T-helper 2 cell treated with Interferon-gamma antibody and Interleukin-4, amounts not matched to agents 5 μg/mL and 100 μg/mL, for 36 hours (primary cell): ENCODE results near the gene TENM4.

Experiments used
- DNase-seq: peaks from one replicate; pipeline ENCODE4 v3.0.0; 2021; ENCODE audit warnings: low spot score
- H3K27ac Mint-ChIP-seq: one replicate; pipeline ENCODE4 v1.8.0; 2021; ENCODE audit warnings: mild to moderate bottlenecking, mixed read lengths
- H3K27me3 Mint-ChIP-seq: one replicate; pipeline ENCODE4 v1.8.0; 2021; ENCODE audit warnings: low read depth, mixed read lengths
- H3K36me3 Mint-ChIP-seq: one replicate; pipeline ENCODE4 v1.8.0; 2021; ENCODE audit warnings: low read depth, mixed read lengths
- H3K4me1 Mint-ChIP-seq: one replicate; pipeline ENCODE4 v1.8.0; 2021; ENCODE audit warnings: low read depth, mixed read lengths
- H3K4me3 Mint-ChIP-seq: one replicate; pipeline ENCODE4 v1.8.0; 2022; ENCODE audit warnings: mild to moderate bottlenecking, moderate library complexity, mixed read lengths
- H3K9me3 Mint-ChIP-seq: one replicate; pipeline ENCODE4 v1.8.0; 2021; ENCODE audit warnings: mixed read lengths

TENM4 gene

DNA sequence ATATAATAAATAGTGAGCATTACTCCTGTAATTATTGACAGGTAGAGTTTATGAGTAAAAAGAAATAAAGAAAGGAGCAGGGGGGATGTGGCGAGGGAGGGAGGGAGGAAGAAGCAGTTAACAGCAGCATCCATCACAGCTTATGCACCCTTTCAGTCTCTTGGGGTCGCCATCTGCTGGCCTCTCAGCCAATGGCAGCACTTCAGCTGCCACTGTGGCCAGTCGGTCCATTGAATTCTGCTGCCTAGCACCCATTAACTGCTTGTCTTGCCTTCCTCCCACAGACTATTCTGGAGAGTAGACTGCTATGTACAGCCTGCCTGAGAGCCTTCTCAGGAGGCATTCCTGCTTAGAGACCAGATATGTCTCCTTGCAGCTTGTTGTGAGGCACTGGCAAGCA lies 388.3 kb downstream of the TENM4 start:
- Mint-ChIP-seq H3K4me3 (no peak overlapping the region), H3K36me3 (no peaks in the 10 kb centered on the region), H3K9me3 (no peaks in the 10 kb centered on the region), H3K27me3 (peaks cover 11% of the 10 kb centered on the region), H3K4me1 (no peaks in the 10 kb centered on the region), H3K27ac (no peak overlapping the region)
- no peak for DNase-seq

DNA sequence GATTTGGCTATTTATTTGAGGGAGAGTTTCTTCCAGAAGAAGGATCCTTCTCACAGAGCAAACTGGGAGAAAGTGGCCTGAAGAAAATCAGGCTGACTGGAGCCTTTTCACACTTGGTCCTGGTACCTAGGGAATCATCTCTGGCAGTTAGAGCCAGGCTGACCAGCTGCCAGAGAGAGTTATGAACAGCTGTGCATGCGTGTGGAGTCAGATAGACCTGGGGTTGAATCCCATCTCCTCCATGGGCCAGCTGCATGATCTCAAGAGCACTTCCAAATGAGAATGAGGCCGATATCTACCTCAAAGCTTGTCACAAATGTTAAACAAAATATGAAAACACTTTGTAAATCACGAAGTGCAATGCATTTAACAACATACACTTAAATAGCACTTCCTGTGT lies 390.0 kb downstream of the TENM4 start:
- H3K27me3 Mint-ChIP-seq, result peaks cover 11% of the 10 kb centered on the region
- DNase-seq, result no peak
- no peaks in the 10 kb centered on the region for H3K4me1 Mint-ChIP-seq
- H3K27ac Mint-ChIP-seq, result no peak overlapping the region
- no peak overlapping the region for H3K4me3 Mint-ChIP-seq
- no peaks in the 10 kb centered on the region for H3K36me3 Mint-ChIP-seq
- H3K9me3 Mint-ChIP-seq, result no peaks in the 10 kb centered on the region

DNA sequence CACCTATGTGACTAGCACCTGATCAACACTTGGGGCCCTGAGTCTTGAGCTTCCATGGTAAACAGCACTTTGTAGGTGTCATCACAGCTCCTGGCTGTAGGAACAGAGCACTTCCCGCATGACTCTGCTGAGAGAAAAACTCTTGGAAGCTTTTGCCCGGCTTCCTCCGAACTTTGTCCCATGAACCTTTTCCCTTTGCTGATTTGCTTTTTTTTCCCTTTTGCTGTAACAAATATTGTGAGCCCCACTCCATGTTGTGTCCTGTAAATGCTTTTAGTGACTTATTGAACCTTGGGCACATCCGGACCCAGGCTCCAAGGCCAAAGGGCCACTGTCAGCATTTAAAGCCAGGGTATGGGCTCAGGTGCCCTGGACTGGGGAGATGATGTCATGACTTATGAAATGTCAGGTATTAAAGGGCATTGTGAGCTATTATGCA lies 391.1 kb downstream of the TENM4 start:
- Mint-ChIP-seq H3K4me1 (no peaks in the 10 kb centered on the region), H3K27ac (no peak overlapping the region)

DNA sequence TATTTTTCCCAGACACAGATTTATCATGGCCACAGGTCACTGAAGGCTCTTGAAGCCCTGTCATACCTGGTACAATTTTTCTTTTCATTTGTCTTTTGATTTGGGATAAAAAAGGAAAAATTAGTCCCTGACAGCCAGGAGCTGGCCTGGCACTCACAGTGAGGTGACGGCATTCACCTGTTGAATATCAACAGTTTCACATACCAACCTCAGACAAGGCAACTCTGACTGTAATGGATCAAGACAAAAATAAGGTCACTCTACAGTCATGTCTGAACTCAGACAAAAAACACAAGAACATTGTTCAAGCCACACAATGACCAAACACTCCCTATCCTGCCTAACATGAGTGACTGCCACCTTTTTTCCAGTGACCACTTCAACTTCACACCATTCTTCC lies 392.9 kb downstream of the TENM4 start:
- H3K36me3 Mint-ChIP-seq, result no peaks in the 10 kb centered on the region
- H3K9me3 Mint-ChIP-seq, result no peaks in the 10 kb centered on the region
- H3K27me3 Mint-ChIP-seq, result peaks cover 14% of the 10 kb centered on the region
- H3K4me1 Mint-ChIP-seq, result no peaks in the 10 kb centered on the region
- H3K27ac Mint-ChIP-seq, result no peak overlapping the region
- no peak for DNase-seq
- no peak overlapping the region for H3K4me3 Mint-ChIP-seq

More for the DNA sequence above, 391.1 kb downstream of the TENM4 start:
- Mint-ChIP-seq H3K27me3 (peaks cover 15% of the 10 kb centered on the region), H3K36me3 (no peaks in the 10 kb centered on the region), H3K4me3 (no peak overlapping the region), H3K9me3 (no peaks in the 10 kb centered on the region)
- no peak for DNase-seq

DNA sequence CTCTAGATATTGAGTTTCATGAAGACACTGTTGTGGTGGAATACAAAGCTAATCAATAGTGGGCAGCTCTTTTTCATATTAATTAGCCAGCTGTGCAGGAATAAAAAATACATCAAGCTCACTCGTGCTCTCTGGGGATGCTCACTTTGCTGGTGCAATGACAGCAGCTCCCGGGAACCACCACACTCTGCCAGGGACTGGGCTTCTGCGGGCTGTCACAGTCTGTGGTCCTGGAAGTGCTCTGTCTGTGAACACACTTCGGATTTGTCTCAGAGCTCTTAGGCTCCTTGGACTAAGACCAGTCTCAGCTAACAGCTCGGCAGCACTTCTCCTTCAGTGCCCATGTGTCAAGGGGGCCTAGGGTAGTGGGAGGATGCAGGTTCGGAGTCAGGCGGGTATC lies 393.5 kb downstream of the TENM4 start:
- DNase-seq, result no peak
- H3K4me1 Mint-ChIP-seq, result no peaks in the 10 kb centered on the region
- no peak overlapping the region for H3K27ac Mint-ChIP-seq

DNA sequence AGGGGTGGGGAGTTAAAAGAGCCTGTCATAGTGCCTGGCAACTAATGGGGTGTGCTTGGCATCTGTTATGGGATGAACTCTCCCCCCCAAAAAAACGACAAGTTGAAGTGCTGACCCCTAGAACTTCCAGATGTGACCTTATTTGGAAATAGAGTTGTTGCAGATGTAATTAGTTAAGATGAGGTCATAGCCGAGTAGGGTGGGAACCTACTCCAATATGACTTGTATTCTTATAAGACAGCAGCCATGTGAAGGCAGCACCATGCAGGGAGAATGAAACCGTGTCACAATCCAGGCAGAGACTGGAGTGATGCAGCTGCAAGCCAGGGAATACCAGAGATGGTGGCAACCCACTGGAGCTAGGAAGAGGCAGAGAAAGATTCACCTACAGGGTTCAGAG lies 394.5 kb downstream of the TENM4 start:
- no peaks in the 10 kb centered on the region for H3K4me1 Mint-ChIP-seq
- no peak overlapping the region for H3K27ac Mint-ChIP-seq
- peaks cover 11% of the 10 kb centered on the region for H3K27me3 Mint-ChIP-seq
- DNase-seq, result no peak
- H3K9me3 Mint-ChIP-seq, result no peaks in the 10 kb centered on the region
- H3K36me3 Mint-ChIP-seq, result no peaks in the 10 kb centered on the region
- no peak overlapping the region for H3K4me3 Mint-ChIP-seq

More for the DNA sequence above, 393.5 kb downstream of the TENM4 start:
- peaks cover 15% of the 10 kb centered on the region for H3K27me3 Mint-ChIP-seq
- H3K36me3 Mint-ChIP-seq, result no peaks in the 10 kb centered on the region
- no peak overlapping the region for H3K4me3 Mint-ChIP-seq
- no peaks in the 10 kb centered on the region for H3K9me3 Mint-ChIP-seq

DNA sequence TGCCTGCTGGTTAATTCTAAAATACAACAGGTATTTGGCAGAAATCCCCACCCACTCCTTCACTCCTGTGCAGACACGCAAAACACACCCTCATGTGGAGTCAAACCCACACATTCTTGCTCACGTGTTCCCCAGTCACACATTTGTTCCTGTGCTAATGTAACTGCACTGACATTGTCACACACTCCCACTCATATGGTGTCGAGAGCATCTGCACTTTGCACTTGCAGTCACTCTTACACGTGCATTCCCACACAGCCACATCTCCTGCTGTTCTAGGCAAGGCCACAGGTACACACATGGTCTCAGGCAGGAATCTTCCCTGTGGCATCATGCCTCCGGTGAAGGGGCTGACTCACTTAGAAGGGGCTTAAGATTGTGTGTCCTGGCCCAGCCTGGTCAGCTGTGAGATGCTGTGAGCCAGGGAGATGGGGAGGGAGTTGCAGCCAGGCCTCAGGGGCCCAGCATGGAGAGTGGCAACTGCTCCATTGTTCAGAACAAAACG lies 395.0 kb downstream of the TENM4 start:
- DNase-seq, result no peak
- no peaks in the 10 kb centered on the region for H3K9me3 Mint-ChIP-seq
- H3K4me1 Mint-ChIP-seq, result no peaks in the 10 kb centered on the region
- H3K27ac Mint-ChIP-seq, result no peak overlapping the region
- H3K36me3 Mint-ChIP-seq, result no peaks in the 10 kb centered on the region
- peaks cover 11% of the 10 kb centered on the region for H3K27me3 Mint-ChIP-seq
- H3K4me3 Mint-ChIP-seq, result no peak overlapping the region

DNA sequence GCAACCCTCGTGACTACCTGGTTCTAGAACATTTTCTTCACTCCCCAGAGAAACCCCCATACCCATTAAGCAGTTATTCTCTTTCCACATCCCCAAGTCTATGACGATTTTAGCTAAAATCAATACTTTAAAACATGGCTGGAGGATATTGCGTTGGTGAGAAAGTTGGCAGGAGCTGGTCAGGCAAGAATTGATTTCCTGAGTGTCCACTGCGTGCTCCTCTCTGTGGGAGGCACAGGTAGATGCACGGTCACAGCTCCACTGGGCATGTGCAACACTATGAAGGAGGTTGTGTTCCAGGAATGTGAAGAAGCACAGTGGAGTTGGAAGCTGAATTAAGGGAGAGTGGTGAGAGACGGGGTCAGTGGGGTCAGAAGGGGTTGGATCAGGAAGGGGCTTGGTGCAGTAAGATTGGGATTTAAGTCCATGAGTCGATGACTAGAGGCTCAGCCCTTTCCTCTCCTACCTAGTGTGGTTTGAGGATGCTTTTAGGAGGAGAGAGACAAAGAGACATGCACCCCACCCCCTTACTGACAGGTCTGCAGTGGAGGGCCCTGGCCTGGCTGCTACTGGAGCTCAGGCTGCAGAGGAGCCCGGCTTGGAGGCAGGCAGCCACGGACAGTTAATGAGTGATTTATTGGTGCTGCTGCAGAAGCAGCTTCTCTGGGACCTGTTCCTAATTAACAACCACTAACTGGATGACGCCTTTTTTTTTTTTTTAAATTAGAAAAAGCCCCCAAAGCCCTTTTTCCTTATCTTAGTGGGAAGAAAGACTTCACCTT lies 395.6 kb downstream of the TENM4 start:
- peaks cover 11% of the 10 kb centered on the region for H3K27me3 Mint-ChIP-seq
- no peak overlapping the region for H3K4me3 Mint-ChIP-seq
- no peaks in the 10 kb centered on the region for H3K9me3 Mint-ChIP-seq
- no peaks in the 10 kb centered on the region for H3K36me3 Mint-ChIP-seq
- no peak overlapping the region for H3K27ac Mint-ChIP-seq
- H3K4me1 Mint-ChIP-seq, result no peaks in the 10 kb centered on the region
- DNase-seq, result no peak

DNA sequence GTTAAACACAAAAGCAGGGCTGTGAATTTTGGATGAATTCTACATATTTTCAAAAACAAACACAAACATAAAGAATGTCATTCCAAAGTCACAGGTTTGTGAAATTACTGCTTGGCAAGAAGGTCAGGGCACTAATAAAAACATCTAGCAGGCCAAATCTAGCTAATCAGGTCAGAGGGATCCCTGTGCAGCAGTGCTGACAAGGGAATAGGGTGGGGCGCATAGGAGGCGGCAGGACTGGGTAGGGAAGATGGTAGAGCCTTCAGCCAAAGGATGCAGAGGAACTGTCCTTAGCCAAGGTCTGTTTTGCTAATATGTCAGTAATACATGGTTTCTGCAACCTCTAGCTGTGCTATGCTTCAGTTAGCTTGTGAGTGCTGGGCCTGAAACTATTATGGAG lies 396.6 kb downstream of the TENM4 start:
- no peaks in the 10 kb centered on the region for H3K9me3 Mint-ChIP-seq
- no peaks in the 10 kb centered on the region for H3K4me1 Mint-ChIP-seq
- H3K36me3 Mint-ChIP-seq, result no peaks in the 10 kb centered on the region
- no peak overlapping the region for H3K4me3 Mint-ChIP-seq
- no peak overlapping the region for H3K27ac Mint-ChIP-seq
- no peak for DNase-seq
- peaks cover 11% of the 10 kb centered on the region for H3K27me3 Mint-ChIP-seq

DNA sequence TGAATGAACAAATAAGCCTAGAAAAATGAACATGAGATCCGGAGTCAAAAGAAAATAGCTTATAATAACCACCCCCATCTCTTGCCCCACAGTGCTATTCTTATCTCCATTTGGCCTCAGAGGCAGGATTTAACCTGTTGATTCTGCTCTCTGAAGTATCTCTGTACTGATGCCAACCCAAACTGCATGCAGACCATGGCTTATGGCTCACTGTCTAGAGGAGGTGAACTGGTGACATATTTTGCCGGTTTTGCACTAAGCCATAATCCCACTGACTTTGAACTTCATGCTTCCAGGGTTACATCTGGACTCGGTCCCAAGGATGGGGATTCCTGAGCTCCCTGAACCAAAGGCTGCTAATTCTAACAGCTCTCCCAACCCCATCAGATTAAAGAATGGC lies 397.1 kb downstream of the TENM4 start:
- Mint-ChIP-seq H3K9me3 (no peaks in the 10 kb centered on the region), H3K36me3 (no peaks in the 10 kb centered on the region), H3K27ac (no peak overlapping the region), H3K27me3 (peaks cover 12% of the 10 kb centered on the region), H3K4me3 (no peak overlapping the region), H3K4me1 (no peaks in the 10 kb centered on the region)
- DNase-seq, result no peak

DNA sequence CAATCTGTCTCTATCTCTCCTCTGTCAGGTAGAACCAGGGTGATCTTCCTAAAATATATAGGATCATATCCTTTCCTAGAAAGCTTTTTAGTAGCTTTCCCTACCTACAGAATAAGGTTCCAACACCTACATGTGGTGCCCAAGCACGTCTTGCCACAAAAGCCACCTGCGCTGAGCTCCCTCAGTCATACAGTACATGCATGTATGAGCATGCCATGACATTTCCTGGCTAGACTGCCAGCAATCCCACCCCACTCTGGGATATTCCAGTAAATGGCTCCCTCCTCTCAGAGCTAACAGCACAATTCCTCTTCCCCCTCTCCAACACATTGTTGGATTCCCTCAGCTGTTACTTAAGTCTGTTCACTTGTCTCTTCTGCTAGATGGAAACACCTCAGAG lies 398.0 kb downstream of the TENM4 start:
- H3K27me3 Mint-ChIP-seq, result peaks cover 12% of the 10 kb centered on the region
- H3K36me3 Mint-ChIP-seq, result no peaks in the 10 kb centered on the region
- DNase-seq, result no peak
- H3K4me1 Mint-ChIP-seq, result no peaks in the 10 kb centered on the region
- H3K27ac Mint-ChIP-seq, result no peak overlapping the region
- no peak overlapping the region for H3K4me3 Mint-ChIP-seq
- H3K9me3 Mint-ChIP-seq, result no peaks in the 10 kb centered on the region

DNA sequence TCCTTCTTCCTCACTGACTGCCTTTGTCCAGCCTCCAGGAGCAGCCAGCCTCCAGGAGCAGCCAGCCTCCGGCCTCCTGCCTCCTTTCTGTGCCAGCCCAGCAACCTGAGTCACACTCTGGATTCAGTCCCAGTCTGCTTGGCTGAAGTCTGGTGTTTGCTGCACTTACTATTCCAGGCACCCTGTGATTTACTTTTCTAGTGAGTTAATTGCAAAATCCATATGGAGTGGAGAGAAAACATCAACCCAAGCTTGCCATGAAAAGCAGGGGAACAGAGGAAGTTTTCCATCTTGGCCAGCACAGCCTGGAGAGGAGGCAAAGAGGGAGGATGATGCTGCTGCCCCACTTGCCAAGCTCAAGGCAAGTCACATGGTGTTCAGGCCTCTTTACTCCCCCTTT lies 400.5 kb downstream of the TENM4 start:
- H3K27ac Mint-ChIP-seq, result no peak overlapping the region
- no peaks in the 10 kb centered on the region for H3K4me1 Mint-ChIP-seq
- no peak overlapping the region for H3K4me3 Mint-ChIP-seq
- no peak for DNase-seq
- H3K9me3 Mint-ChIP-seq, result no peaks in the 10 kb centered on the region
- H3K36me3 Mint-ChIP-seq, result no peaks in the 10 kb centered on the region
- H3K27me3 Mint-ChIP-seq, result peaks cover 22% of the 10 kb centered on the region

DNA sequence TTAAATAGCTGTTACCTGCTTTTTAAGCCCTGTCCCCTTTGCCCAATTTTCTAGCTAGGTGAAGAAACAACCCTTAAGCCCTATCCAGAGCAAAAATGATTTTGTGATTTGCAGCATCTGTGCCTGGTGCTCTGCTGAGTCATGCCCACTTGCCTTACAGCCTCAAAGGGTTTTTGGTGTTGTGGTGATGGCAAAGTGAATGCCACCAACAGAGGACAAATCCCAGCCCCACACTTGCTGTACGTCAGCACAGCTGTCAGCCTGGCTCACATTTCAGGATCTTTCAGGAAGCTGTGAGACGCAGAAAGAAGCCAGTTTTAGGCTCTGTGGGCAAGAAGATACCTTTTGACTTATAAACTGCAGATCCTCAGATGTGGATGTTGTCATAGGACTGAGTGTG lies 401.7 kb downstream of the TENM4 start:
- Mint-ChIP-seq H3K4me3 (no peak overlapping the region), H3K27me3 (peaks cover 19% of the 10 kb centered on the region), H3K27ac (no peak overlapping the region), H3K4me1 (no peaks in the 10 kb centered on the region), H3K9me3 (no peaks in the 10 kb centered on the region), H3K36me3 (no peaks in the 10 kb centered on the region)
- DNase-seq, result no peak

DNA sequence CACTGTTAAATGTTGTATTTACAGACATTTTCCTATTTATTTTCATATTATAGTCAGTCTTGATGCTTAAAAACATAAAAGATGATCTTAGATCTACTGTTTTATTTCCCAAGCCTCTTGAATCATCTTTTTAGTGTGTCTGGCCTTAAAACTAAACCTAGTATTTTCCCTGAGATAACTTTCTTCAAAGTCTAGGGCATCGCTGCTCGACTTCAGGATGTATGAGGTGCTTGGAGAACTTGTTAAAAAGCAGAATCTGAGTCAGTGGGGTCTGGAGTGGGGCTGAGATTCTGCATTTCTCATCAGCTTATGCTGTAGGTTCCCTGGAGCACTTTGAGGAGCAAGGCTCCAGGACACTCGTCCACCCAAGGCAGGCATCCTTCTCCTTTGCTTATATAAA lies 404.9 kb downstream of the TENM4 start:
- H3K27ac Mint-ChIP-seq, result no peak overlapping the region
- DNase-seq, result no peak
- peaks cover 29% of the 10 kb centered on the region for H3K27me3 Mint-ChIP-seq
- H3K4me3 Mint-ChIP-seq, result no peak overlapping the region
- no peaks in the 10 kb centered on the region for H3K36me3 Mint-ChIP-seq
- no peaks in the 10 kb centered on the region for H3K4me1 Mint-ChIP-seq
- H3K9me3 Mint-ChIP-seq, result no peaks in the 10 kb centered on the region

DNA sequence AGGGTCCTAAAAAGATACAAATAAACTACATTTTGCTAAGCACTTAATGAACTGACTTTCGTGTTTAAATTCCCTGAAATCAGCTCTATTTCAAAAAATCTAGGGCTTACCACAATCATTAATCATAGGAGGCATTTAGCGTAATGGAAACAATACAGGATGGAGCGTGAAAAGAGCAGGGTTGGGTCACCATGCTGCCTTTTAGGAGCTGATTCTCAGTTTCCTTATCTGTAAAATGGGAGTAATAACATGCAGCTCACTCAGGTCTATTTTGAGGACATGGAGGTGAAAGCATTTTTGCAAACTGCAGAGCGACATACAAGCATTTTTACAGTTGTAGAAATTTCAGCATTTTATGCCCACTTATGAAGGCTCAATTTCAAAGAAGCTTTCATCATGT lies 407.0 kb downstream of the TENM4 start:
- Mint-ChIP-seq H3K36me3 (no peaks in the 10 kb centered on the region), H3K4me3 (no peak overlapping the region), H3K4me1 (no peaks in the 10 kb centered on the region), H3K27ac (no peak overlapping the region), H3K9me3 (no peaks in the 10 kb centered on the region), H3K27me3 (peaks cover 41% of the 10 kb centered on the region)
- DNase-seq, result no peak
